ENCODE data around the gene AGAP1. TPM values are rescaled to one million over a fixed set of nuclear protein-coding genes. Genes with fewer than 3 reads are reported as not detected.

The AGAP1 gene
- total and polyA plus RNA-seq, 9 donors, result 5.7 to 32.2 (median 20.2) TPM

GRCh38 chr2:236078297-236079255 lies 584.7 kb downstream of the AGAP1 start:
- no peak for DNase-seq
- Histone ChIP-seq H3K27me3 (no peaks in the 10 kb centered on the region), H3K9me3 (no peaks in the 10 kb centered on the region), H3K4me3 (no peak overlapping the region), H3K36me3 (no peaks in the 10 kb centered on the region), H3K4me1 (ENCODE audit: insufficient read depth) (no peaks in the 10 kb centered on the region), H3K27ac (no peak overlapping the region)
- TF ChIP-seq POLR2A (IDR thresholded peaks at IDR 0.05), result no peak
- TF ChIP-seq CTCF (IDR thresholded peaks at IDR 0.05), result no peak
- no peak for TF ChIP-seq EP300 (IDR thresholded peaks at IDR 0.05)
- WGBS, 3 donors, result 83 to 87% (median 87%) methylated on average over 13 to 14 of the region's 14 CpGs
- intact Hi-C loops (cut with DNase I), result no loop called here

- no peak overlapping the region for H3K27ac ChIP-seq
- no peak overlapping the region for H3K4me3 ChIP-seq
- no peak for DNase-seq
- 95 to 100% (median 98%) methylated on average over 3 of the region's 3 CpGs for WGBS, 3 donors
- TF ChIP-seq POLR2A (IDR thresholded peaks at IDR 0.05), result no peak
- no peak for TF ChIP-seq CTCF (IDR thresholded peaks at IDR 0.05)
- TF ChIP-seq EP300 (IDR thresholded peaks at IDR 0.05), result no peak
- no peaks in the 10 kb centered on the region for H3K4me1 ChIP-seq (ENCODE audit: insufficient read depth)
- no peaks in the 10 kb centered on the region for H3K36me3 ChIP-seq
- H3K9me3 ChIP-seq, result no peaks in the 10 kb centered on the region
- intact Hi-C loops (cut with DNase I), result no loop called here
- H3K27me3 ChIP-seq, result no peaks in the 10 kb centered on the region
These were observed 586.6 kb downstream of the AGAP1 start for GRCh38 chr2:236080412-236080811.

- no peaks in the 10 kb centered on the region for H3K36me3 ChIP-seq
- intact Hi-C loops (cut with DNase I), result no loop called here
- H3K9me3 ChIP-seq, result no peaks in the 10 kb centered on the region
- no peak for DNase-seq
- H3K27me3 ChIP-seq, result no peaks in the 10 kb centered on the region
- WGBS, 3 donors, result 87 to 94% (median 90%) methylated on average over 11 of the region's 11 CpGs
- peaks cover 1% of the 10 kb centered on the region for H3K4me1 ChIP-seq (ENCODE audit: insufficient read depth)
- no peak overlapping the region for H3K4me3 ChIP-seq
- TF ChIP-seq POLR2A (IDR thresholded peaks at IDR 0.05) (no peak), EP300 (IDR thresholded peaks at IDR 0.05) (no peak), CTCF (IDR thresholded peaks at IDR 0.05) (no peak)
- H3K27ac ChIP-seq, result no peak overlapping the region
These were observed 587.3 kb downstream of the AGAP1 start for GRCh38 chr2:236081171-236081570.

- Histone ChIP-seq H3K27me3 (no peaks in the 10 kb centered on the region), H3K4me3 (no peak overlapping the region), H3K36me3 (no peaks in the 10 kb centered on the region), H3K27ac (no peak overlapping the region), H3K4me1 (ENCODE audit: insufficient read depth) (peaks cover 1% of the 10 kb centered on the region), H3K9me3 (no peaks in the 10 kb centered on the region)
- WGBS, 3 donors, result 79 to 83% (median 81%) methylated on average over 8 of the region's 8 CpGs
- no peak for TF ChIP-seq CTCF (IDR thresholded peaks at IDR 0.05)
- no peak for TF ChIP-seq POLR2A (IDR thresholded peaks at IDR 0.05)
- TF ChIP-seq EP300 (IDR thresholded peaks at IDR 0.05), result no peak
- intact Hi-C loops (cut with DNase I), result no loop called here
- no peak for DNase-seq
These were observed 588.2 kb downstream of the AGAP1 start for GRCh38 chr2:236082061-236082460.
